WTC11 (cell line): Measurements from ENCODE around the gene XPR1. TPM values are rescaled to one million over a fixed set of nuclear protein-coding genes. Genes with fewer than 3 reads are reported as not detected.

Experiments used
- ATAC-seq: fragments of 200-7000 bp; cut with Tn5 transposase; 2 replicates; pipeline ENCODE4 v1.10.0; 2021; ENCODE audit warnings: mild to moderate bottlenecking, moderate library complexity
- CTCF ChIA-PET: fragments of 300-600 bp; sonication (Branson Sonifier 250); formaldehyde crosslinking; loops from one replicate; lab custom pipeline; 2021; ENCODE audit warnings: antibody characterized with exemption; lab: Charles Lee
- POLR2A ChIA-PET: fragments of 350-600 bp; sonication (Branson Sonifier 250); formaldehyde crosslinking; loops from one replicate; lab custom pipeline; 2021; ENCODE audit warnings: antibody characterized with exemption; lab: Charles Lee
- DNase-seq: peaks from one replicate; pipeline ENCODE4 v3.0.0; 2021; ENCODE audit warnings: low spot score
- H3K27ac Mint-ChIP-seq: 2 replicates; pipeline ENCODE4 v1.8.0; 2021; ENCODE audit warnings: mixed read lengths
- H3K27me3 Mint-ChIP-seq: 2 replicates; pipeline ENCODE4 v1.8.0; 2021; ENCODE audit warnings: low read depth, mild to moderate bottlenecking, moderate library complexity, mixed read lengths
- H3K36me3 Mint-ChIP-seq: 2 replicates; pipeline ENCODE4 v1.8.0; 2021; ENCODE audit warnings: mixed read lengths
- H3K4me1 Mint-ChIP-seq: 2 replicates; pipeline ENCODE4 v1.8.0; 2022; ENCODE audit warnings: mixed read lengths
- H3K4me3 Mint-ChIP-seq: 2 replicates; pipeline ENCODE4 v1.8.0; 2021; ENCODE audit warnings: mild to moderate bottlenecking, moderate library complexity, mixed read lengths
- H3K9me3 Mint-ChIP-seq: 2 replicates; pipeline ENCODE4 v1.8.0; 2021; ENCODE audit warnings: mixed read lengths
- ARID4B ChIP-seq: sonication (generic); formaldehyde crosslinking; IDR thresholded peaks from 2 replicates; pipeline ENCODE4 v1.8.0; 2023; ENCODE audit warnings: missing genetic modification reagents, mild to moderate bottlenecking, borderline replicate concordance
- CBFB ChIP-seq: sonication (generic); formaldehyde crosslinking; IDR thresholded peaks from 2 replicates; pipeline ENCODE4 v1.8.1; 2022; ENCODE audit warnings: mild to moderate bottlenecking, low read depth, missing genetic modification reagents
- E2F1 ChIP-seq: sonication (generic); formaldehyde crosslinking; IDR thresholded peaks from 2 replicates; pipeline ENCODE4 v1.8.0; 2022; ENCODE audit warnings: mild to moderate bottlenecking, missing genetic modification reagents
- E2F5 ChIP-seq: sonication (generic); formaldehyde crosslinking; IDR thresholded peaks from 2 replicates; pipeline ENCODE4 v1.8.1; 2022; ENCODE audit warnings: mild to moderate bottlenecking, moderate library complexity, missing genetic modification reagents
- ESRRA ChIP-seq: sonication (generic); formaldehyde crosslinking; IDR thresholded peaks from 2 replicates; pipeline ENCODE4 v1.8.1; 2022; ENCODE audit warnings: mild to moderate bottlenecking, missing genetic modification reagents, borderline replicate concordance
- GRHL2 ChIP-seq: fragments of 250-450 bp; sonication (Bioruptor Pico); IDR thresholded peaks from 2 replicates; pipeline ENCODE4 v1.8.0; 2022; ENCODE audit warnings: mild to moderate bottlenecking, moderate library complexity; ENCODE audit not compliant: insufficient replicate concordance, severe bottlenecking
- OVOL2 ChIP-seq: fragments of 250-450 bp; sonication (Bioruptor Pico); IDR thresholded peaks from 2 replicates; pipeline ENCODE4 v1.9.0; 2021; ENCODE audit warnings: mild to moderate bottlenecking, borderline replicate concordance
- PREB ChIP-seq: sonication (generic); formaldehyde crosslinking; IDR thresholded peaks from 2 replicates; pipeline ENCODE4 v1.8.1; 2022; ENCODE audit warnings: mild to moderate bottlenecking, missing genetic modification reagents, moderate library complexity, borderline replicate concordance
- ZNF232 ChIP-seq: sonication (generic); formaldehyde crosslinking; IDR thresholded peaks from 2 replicates; pipeline ENCODE4 v1.8.0; 2022; ENCODE audit warnings: mild to moderate bottlenecking, missing genetic modification reagents
- ZNF416 ChIP-seq: fragments of 250-450 bp; sonication (Bioruptor Pico); IDR thresholded peaks from 2 replicates; pipeline ENCODE4 v1.9.0; 2021; ENCODE audit warnings: mild to moderate bottlenecking, inconsistent platforms
- ZNF671 ChIP-seq: fragments of 250-450 bp; sonication (Bioruptor Pico); IDR thresholded peaks from 2 replicates; pipeline ENCODE4 v1.8.0; 2021; ENCODE audit warnings: mild to moderate bottlenecking
- total RNA-seq: library from RNA; stranded (reverse); gene quantifications from 3 replicates; pipeline ENCODE4 v1.2.3, GENCODE V29; 2021
- TF ChIP-seq, protein P1 (sequence below): fragments of 250-450 bp; sonication (Bioruptor Pico); IDR thresholded peaks from 2 replicates; pipeline ENCODE4 v1.8.0; 2021; ENCODE audit warnings: mild to moderate bottlenecking

Gene XPR1
- total RNA-seq, 1 experiment from 2014 or later: 34.6 TPM

DNA sequence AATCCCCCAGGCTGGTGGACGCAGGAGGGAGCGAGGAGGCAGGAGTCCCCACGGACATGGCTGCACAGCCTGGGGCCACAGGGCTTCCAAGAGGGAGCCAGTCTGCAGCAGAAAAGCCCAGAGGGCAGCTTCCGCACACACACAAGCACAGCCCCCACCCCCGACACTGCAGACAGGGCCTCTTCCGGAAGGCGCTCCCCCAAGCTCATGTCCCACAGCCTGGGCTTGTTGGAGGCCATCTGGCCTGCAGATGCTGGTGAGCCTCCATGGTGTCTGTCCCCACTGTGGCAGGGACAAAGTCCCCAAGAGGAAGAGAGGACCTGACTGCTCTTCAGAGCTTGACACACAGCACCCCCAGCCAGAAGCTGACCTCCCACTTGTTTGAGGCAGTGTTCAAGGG is 267.4 kb downstream of the XPR1 start (continued):
- TF ChIP-seq, protein P1, sequence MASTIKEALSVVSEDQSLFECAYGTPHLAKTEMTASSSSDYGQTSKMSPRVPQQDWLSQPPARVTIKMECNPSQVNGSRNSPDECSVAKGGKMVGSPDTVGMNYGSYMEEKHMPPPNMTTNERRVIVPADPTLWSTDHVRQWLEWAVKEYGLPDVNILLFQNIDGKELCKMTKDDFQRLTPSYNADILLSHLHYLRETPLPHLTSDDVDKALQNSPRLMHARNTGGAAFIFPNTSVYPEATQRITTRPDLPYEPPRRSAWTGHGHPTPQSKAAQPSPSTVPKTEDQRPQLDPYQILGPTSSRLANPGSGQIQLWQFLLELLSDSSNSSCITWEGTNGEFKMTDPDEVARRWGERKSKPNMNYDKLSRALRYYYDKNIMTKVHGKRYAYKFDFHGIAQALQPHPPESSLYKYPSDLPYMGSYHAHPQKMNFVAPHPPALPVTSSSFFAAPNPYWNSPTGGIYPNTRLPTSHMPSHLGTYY (CRISPR knock-in tag): no peak
- TF ChIP-seq PREB (CRISPR knock-in tag) (no peak), E2F5 (CRISPR knock-in tag) (no peak), OVOL2 (CRISPR knock-in tag) (no peak), CBFB (CRISPR knock-in tag) (no peak), GRHL2 (CRISPR knock-in tag) (no peak)
- TF ChIP-seq, all 79 proteins: peak for 0

- H3K36me3 Mint-ChIP-seq: no peaks in the 10 kb centered on the region
- no peak for DNase-seq
- H3K27me3 Mint-ChIP-seq: no peaks in the 10 kb centered on the region; the same call in 1 of the 2 replicates
- H3K27ac Mint-ChIP-seq: no peak overlapping the region
- no peaks in the 10 kb centered on the region for H3K9me3 Mint-ChIP-seq
- ChIA-PET CTCF (interaction anchor here (1.1 to 5.5 kb wide), 4 partner anchors 16 to 20 kb away, joined by 3 to 27 read pairs (median 6); no protein-coding TSS in a partner anchor), POLR2A (interaction anchor here (0.6 kb wide), 1 partner anchor 44 kb away, joined by 3 read pairs; no protein-coding TSS in a partner anchor)
- H3K4me3 Mint-ChIP-seq: no peak overlapping the region
- ATAC-seq: no peak
- no peak for TF ChIP-seq ZNF232 (CRISPR knock-in tag)
- TF ChIP-seq ESRRA (CRISPR knock-in tag): no peak
- TF ChIP-seq ARID4B (CRISPR knock-in tag): no peak
- no peak for TF ChIP-seq E2F1
- TF ChIP-seq ZNF416: no peak
- TF ChIP-seq ZNF671 (CRISPR knock-in tag): no peak
- peaks cover 23% of the 10 kb centered on the region for H3K4me1 Mint-ChIP-seq
These were observed 269.5 kb downstream of the XPR1 start for GRCh38 chr1:180901076-180901990.
